ENCODE measurements around the gene CIDEA. TPM values are rescaled to one million over a fixed set of nuclear protein-coding genes. Genes with fewer than 3 reads are reported as not detected.

The CIDEA gene
- total and polyA plus RNA-seq, 9 of the 15 experiments (the other 6 are each of a cell fraction or from before 2014, with no cell fraction given) = not detected

DNA sequence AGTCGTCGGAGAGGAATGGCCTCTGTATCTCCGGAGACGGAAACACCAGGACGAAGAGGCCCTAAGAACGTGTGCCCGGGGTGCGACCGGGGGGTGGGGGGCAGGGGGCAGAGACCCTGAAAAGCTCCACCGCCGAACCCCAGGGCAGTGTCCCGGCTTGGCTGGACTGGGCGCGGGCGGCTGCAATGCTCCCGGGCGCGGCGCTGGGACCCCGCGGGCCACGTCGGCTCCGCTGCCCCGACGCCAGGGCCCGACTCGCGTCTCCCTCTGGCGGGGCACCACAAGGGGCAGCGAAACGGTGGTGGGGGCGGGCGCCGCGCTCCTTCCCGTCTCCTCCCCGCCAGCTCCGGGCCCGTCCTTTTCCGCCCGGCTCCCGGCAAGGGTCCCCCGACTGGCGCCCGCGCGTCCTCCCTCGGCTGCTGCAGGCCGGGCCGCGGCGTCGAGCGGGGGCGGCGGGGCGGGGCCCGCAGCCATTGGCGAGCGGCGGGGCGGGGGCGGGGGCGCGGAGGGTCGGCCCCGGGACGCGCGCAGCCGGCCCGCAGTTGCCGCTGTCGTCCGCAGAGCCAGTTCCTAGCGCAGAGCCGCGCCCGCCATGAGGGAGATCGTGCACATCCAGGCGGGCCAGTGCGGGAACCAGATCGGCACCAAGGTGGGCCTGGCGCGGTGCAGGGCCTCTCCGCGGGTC is 53.7 kb downstream of the CIDEA start, which contains the start of gene TUBB6 (continued):
- TF ChIP-seq BACH1 (tag; IDR thresholded peaks at IDR 0.05) (no peak), PHB2 (IDR thresholded peaks at IDR 0.05; ENCODE audit: low read depth) (no peak), POLR2G (IDR thresholded peaks at IDR 0.05; ENCODE audit: low read depth, low read length) (peak; percentile 91), TAF1 (IDR thresholded peaks at IDR 0.05; ENCODE audit: control insufficient read depth, extremely low read depth, insufficient read depth, low read length, severe bottlenecking) (peak; percentile 87), TAL1 (IDR thresholded peaks at IDR 0.05) (no peak), YBX1 (IDR thresholded peaks at IDR 0.05) (no peak), KDM5B (IDR thresholded peaks at IDR 0.05; ENCODE audit: insufficient replicate concordance, low read depth, low read length) (peak; percentile 30), TSHZ1 (CRISPR knock-in tag; IDR thresholded peaks at IDR 0.05) (no peak), MED1 (CRISPR knock-in tag; IDR thresholded peaks at IDR 0.05; ENCODE audit: borderline replicate concordance) (no peak)
- TF ChIP-seq, protein P1, sequence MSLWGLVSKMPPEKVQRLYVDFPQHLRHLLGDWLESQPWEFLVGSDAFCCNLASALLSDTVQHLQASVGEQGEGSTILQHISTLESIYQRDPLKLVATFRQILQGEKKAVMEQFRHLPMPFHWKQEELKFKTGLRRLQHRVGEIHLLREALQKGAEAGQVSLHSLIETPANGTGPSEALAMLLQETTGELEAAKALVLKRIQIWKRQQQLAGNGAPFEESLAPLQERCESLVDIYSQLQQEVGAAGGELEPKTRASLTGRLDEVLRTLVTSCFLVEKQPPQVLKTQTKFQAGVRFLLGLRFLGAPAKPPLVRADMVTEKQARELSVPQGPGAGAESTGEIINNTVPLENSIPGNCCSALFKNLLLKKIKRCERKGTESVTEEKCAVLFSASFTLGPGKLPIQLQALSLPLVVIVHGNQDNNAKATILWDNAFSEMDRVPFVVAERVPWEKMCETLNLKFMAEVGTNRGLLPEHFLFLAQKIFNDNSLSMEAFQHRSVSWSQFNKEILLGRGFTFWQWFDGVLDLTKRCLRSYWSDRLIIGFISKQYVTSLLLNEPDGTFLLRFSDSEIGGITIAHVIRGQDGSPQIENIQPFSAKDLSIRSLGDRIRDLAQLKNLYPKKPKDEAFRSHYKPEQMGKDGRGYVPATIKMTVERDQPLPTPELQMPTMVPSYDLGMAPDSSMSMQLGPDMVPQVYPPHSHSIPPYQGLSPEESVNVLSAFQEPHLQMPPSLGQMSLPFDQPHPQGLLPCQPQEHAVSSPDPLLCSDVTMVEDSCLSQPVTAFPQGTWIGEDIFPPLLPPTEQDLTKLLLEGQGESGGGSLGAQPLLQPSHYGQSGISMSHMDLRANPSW (CRISPR knock-in tag; IDR thresholded peaks at IDR 0.05) = no peak
- TF ChIP-seq, protein P2, sequence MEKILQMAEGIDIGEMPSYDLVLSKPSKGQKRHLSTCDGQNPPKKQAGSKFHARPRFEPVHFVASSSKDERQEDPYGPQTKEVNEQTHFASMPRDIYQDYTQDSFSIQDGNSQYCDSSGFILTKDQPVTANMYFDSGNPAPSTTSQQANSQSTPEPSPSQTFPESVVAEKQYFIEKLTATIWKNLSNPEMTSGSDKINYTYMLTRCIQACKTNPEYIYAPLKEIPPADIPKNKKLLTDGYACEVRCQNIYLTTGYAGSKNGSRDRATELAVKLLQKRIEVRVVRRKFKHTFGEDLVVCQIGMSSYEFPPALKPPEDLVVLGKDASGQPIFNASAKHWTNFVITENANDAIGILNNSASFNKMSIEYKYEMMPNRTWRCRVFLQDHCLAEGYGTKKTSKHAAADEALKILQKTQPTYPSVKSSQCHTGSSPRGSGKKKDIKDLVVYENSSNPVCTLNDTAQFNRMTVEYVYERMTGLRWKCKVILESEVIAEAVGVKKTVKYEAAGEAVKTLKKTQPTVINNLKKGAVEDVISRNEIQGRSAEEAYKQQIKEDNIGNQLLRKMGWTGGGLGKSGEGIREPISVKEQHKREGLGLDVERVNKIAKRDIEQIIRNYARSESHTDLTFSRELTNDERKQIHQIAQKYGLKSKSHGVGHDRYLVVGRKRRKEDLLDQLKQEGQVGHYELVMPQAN (IDR thresholded peaks at IDR 0.05; ENCODE audit: borderline replicate concordance) = no peak
- TF ChIP-seq, protein P3, sequence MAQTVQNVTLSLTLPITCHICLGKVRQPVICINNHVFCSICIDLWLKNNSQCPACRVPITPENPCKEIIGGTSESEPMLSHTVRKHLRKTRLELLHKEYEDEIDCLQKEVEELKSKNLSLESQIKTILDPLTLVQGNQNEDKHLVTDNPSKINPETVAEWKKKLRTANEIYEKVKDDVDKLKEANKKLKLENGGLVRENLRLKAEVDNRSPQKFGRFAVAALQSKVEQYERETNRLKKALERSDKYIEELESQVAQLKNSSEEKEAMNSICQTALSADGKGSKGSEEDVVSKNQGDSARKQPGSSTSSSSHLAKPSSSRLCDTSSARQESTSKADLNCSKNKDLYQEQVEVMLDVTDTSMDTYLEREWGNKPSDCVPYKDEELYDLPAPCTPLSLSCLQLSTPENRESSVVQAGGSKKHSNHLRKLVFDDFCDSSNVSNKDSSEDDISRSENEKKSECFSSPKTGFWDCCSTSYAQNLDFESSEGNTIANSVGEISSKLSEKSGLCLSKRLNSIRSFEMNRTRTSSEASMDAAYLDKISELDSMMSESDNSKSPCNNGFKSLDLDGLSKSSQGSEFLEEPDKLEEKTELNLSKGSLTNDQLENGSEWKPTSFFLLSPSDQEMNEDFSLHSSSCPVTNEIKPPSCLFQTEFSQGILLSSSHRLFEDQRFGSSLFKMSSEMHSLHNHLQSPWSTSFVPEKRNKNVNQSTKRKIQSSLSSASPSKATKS (CRISPR knock-in tag; IDR thresholded peaks at IDR 0.05) = no peak
- TF ChIP-seq, protein P4, sequence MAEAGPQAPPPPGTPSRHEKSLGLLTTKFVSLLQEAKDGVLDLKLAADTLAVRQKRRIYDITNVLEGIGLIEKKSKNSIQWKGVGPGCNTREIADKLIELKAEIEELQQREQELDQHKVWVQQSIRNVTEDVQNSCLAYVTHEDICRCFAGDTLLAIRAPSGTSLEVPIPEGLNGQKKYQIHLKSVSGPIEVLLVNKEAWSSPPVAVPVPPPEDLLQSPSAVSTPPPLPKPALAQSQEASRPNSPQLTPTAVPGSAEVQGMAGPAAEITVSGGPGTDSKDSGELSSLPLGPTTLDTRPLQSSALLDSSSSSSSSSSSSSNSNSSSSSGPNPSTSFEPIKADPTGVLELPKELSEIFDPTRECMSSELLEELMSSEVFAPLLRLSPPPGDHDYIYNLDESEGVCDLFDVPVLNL (CRISPR knock-in tag; IDR thresholded peaks at IDR 0.05; ENCODE audit: low read depth) = no peak

All from K562 (cell line).